Iris pigment epithelial cell (primary cell): Measurements from ENCODE around the gene PRSS22.

Experiments used
- DNase-seq: peaks from one replicate; pipeline ENCODE4 v3.0.0-alpha.2; 2011; ENCODE audit warnings: low read depth

The PRSS22 gene, protein sequence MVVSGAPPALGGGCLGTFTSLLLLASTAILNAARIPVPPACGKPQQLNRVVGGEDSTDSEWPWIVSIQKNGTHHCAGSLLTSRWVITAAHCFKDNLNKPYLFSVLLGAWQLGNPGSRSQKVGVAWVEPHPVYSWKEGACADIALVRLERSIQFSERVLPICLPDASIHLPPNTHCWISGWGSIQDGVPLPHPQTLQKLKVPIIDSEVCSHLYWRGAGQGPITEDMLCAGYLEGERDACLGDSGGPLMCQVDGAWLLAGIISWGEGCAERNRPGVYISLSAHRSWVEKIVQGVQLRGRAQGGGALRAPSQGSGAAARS

GRCh38 chr16:2857451-2858244 lies at the start of gene PRSS22:
Gene PRSS22 (minus strand): TSS chr16:2858170. CDS start chr16:2858104, 66 bp downstream.
- DNase-seq = no peak

GRCh38 chr16:2907084-2907753 lies 49.2 kb upstream of the PRSS22 start:
- peak; percentile 39 for DNase-seq

GRCh38 chr16:2905988-2906387 lies 48.0 kb upstream of the PRSS22 start:
- DNase-seq = no peak

DNA sequence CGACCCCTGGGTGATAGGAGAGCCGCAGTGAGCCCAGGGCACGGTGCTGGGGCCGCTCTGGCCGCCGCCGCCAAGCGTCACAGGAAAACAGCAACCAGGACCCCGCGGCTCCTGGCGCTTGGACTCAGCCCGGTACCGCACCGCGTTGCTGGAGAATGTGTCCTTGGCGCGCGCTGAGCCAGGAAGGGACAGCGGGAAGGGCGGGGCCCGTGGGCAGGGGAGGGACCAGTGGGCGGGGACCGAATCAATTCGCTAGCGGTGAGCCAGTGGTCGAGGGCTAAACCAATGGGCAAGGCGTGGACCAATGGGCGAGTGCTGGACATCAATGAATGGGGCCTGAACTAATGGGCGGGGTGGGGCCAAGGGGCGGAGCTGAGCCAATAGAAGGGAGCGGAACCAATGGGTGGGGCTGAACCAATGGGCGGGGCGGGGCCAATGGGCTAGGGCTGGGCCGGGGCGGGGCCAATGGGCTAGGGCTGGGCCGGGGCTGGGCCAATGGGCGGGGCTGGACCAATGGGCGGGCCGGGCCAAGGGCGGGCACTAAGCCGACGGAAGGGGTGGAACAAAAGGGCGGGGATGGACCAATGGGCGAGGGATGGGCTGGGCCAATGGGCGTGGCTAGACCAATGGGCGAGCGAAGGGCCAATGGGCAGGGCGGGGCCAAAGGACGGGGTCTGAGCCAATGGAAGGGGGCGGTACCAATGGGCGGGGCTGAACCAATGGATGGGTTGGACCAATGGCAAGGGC lies 47.4 kb upstream of the PRSS22 start:
- peak; percentile 99 for DNase-seq

- peak; percentile 25 for DNase-seq
Observed at GRCh38 chr16:2904922-2905240, 46.9 kb upstream of the PRSS22 start.

- DNase-seq = peak; percentile 88
Observed at GRCh38 chr16:2904100-2904921, 46.3 kb upstream of the PRSS22 start.

- no peak for DNase-seq
Observed at GRCh38 chr16:2902337-2903130, 44.6 kb upstream of the PRSS22 start.

- DNase-seq = no peak
Observed at GRCh38 chr16:2900526-2901075, 42.6 kb upstream of the PRSS22 start.

- no peak for DNase-seq
Observed at GRCh38 chr16:2899564-2900072, 41.6 kb upstream of the PRSS22 start.

DNA sequence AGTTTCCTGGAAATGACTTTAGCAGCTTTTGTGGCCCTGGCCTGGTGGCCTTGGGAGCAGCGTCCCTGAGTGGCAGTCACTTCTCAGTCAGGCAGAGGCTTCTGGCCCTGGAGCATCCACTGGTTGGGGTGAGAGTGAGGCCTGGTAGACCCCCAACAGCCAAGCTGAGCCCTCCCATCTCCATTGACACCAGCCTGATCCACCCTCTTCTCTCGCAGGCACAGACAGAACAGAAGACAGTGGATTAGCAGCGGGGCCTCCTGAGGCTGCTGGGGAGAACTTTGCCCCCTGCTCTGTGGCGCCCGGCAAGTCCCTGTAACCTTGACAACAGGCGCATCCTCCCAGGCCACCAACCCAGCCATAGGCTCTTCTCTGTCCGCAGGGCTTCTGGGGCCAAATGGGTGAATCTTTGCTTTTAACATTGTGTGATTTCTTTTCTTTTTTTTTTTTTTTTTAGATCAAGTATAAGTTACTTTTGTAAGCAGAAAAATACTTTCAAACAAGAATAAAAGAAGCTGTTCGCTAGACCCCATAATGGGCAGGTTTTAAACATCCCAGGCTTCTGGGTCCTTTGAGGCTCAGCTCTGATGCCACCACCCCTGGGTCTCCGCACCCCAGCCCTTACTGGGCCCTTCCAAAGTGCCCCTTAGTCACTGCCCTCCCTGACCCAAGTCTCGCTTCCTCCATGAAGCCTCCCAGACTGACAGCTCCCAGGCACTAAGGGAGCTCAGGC lies 41.0 kb upstream of the PRSS22 start:
- no peak for DNase-seq

GRCh38 chr16:2897110-2897509 lies 39.1 kb upstream of the PRSS22 start:
- DNase-seq = peak; percentile 21

DNA sequence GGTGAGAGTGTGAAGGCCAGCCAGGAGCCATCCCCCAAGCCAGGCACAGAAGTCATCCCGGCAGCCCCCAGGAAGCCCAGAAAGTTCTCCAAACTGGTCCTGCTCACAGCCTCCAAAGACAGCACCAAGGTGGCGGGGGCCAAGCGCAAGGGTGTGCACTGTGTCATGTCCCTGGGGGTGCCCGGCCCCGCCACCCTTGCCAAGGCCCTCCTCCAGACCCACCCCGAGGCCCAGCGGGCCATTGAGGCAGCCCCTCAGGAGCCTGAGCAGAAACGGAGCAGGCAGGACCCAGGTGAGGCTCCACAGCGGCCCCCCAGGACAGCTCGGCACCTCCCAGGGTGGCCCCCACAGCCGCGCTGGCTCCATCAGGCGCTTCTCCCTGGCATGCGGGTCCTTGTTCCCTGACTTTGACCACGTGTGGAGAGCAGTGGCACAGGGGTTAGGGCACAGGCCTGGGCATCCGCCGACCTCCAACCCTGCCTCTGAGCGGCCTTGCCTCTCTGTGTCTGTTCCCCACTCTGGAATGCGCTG lies 38.6 kb upstream of the PRSS22 start:
- DNase-seq = no peak

DNA sequence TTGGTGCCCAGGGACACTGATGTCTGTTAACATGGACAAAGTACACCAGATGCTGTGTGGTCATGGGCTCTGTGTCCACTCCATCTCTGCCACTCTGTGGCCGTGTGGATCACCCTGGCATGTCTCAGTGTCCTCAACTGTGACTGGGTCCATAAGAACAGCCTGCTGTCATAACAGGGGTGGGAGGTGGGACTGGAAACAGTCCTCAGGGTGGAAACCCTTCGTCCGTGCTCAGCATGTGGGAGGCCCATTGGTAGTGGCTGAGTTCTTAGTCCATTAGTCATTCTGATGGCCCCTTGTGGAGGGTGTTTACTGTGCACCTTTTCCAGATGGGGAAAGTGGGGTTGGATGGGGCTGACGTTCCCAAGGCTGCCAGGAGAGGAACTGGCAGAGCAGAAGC lies 37.8 kb upstream of the PRSS22 start:
- DNase-seq = peak; percentile 69

DNA sequence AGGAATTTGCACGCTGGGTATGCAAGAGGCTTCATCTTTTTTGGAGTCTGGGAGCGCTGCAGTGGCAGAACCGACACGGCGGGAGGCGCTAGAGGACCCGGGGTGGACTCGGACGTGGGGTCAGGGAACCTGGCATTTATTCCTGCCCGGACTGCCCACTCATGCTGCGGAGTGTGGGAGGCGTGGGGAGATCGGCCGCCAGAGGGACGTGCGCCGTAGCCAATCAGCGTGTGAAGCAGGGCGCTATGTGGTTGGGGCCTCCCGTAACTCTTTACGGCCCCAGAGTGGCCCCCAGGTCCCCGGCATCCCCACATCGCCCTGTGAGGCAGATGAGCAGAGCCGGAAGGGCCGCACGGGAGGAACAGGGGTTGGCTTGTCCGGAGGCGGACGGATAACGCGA lies 36.3 kb upstream of the PRSS22 start:
- DNase-seq = no peak

GRCh38 chr16:2884041-2884451 lies 26.1 kb upstream of the PRSS22 start:
- no peak for DNase-seq

DNA sequence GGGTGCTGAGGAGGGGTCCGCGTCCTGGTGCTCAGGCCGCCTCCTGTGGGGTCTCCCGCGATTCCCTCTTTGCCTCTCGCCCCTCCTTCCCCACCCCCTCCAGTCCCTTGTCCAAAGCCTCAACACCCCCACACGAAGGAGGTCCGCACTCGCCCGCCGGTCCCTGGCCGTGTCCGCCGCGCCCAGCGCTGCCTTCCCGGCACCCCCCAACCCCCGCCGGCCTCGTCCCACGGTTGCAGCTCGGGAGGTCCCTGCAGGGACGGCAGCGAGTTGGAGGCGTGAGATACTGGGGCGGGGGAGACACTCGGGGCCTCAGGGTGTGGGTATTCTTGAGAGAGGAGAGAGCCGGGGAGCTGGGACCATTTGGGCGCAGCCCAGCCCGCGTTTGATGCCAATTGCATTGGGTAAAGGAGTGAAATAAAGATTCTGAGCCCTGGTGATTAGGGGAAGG lies 25.5 kb upstream of the PRSS22 start:
- peak; percentile 23 for DNase-seq

- peak; percentile 99 for DNase-seq
Observed at GRCh38 chr16:2882650-2883457, 24.9 kb upstream of the PRSS22 start, which contains the start of gene FLYWCH2. Gene FLYWCH2 (plus strand): TSS chr16:2883215. CDS start chr16:2896450, 13,235 bp downstream.
